HG03045 (cell line): ENCODE measurements around the gene ELP5.

Experiments
- ATAC-seq: cut with Tn5 transposase; IDR thresholded peaks from one replicate; pipeline ENCODE4 v1.9.1; 2021; ENCODE audit warnings: mild to moderate bottlenecking, moderate library complexity; ENCODE audit not compliant: unreplicated experiment

The ELP5 gene

DNA sequence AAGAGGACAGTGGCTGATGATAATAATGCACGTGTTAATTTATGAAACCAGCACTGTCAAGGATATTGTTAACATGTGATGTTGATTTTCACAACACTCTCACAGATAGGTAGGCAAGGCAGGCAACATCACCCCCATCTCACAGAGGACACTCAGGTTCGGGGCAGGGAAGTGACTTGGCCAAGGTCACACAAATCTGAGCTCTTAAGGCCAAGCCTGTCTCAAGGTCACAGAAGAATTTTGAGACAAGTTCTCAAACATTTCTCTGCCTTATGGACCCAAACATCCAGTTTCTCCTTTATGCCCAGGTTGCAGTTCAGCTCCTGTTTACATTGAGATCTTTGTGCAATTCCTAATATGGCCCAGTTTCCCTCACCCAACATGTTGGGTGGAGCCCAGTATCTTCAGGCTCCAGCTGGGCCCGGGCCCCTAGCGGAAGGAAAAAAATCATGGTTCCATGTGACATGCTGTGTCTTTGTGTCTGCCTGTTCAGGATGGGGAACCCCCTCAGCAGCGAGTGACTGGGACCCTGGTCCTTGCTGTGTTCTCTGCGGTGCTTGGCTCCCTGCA, 30.8 kb downstream of the ELP5 start:
- no peak for ATAC-seq

DNA sequence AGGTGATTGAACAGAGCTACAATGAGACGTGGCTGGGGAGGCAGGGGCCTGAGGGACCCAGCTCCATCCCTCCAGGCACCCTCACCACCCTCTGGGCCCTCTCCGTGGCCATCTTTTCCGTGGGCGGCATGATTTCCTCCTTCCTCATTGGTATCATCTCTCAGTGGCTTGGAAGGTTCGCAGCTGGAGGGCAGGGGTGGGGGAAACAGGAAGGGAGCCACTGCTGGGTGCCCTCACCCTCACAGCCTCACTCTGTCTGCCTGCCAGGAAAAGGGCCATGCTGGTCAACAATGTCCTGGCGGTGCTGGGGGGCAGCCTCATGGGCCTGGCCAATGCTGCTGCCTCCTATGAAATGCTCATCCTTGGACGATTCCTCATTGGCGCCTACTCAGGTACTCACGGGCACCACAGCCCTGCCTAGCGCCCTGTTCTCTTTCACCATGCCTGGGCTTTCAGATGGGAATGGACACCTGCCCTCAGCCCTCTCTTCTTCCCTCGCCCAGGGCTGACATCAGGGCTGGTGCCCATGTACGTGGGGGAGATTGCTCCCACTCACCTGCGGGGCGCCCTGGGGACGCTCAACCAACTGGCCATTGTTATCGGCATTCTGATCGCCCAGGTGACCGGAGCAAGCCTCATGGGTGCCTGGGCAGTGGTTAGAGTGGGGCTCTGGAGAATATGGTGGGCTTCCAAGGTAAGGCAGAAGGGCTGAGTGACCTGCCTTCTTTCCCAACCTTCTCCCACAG, 31.6 kb downstream of the ELP5 start:
- ATAC-seq = no peak

DNA sequence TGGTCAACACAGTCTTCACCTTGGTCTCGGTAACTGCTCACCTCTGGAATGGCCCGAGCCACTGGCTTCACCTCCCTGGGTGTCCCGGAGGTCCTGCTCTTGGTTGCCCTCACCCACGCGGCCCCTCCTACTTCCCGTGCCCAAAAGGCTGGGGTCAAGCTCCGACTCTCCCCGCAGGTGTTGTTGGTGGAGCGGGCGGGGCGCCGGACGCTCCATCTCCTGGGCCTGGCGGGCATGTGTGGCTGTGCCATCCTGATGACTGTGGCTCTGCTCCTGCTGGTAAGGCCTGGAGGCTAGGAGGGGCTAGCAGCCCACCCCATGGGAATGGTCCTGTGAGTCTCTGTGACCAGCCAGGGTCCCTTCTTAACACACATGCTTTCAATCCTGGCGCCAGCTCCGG, 32.9 kb downstream of the ELP5 start:
- no peak for ATAC-seq

DNA sequence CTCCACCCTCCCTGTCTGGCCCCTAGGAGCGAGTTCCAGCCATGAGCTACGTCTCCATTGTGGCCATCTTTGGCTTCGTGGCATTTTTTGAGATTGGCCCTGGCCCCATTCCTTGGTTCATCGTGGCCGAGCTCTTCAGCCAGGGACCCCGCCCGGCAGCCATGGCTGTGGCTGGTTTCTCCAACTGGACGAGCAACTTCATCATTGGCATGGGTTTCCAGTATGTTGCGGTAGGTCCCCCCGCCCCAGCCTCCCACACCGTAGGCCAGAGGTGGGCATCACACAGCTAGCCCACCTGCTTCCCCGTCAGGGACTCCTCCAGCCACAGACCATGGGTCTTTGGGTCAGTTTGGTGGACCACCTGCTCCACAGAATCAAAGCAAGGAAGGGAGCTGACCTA, 33.7 kb downstream of the ELP5 start:
- no peak for ATAC-seq

DNA sequence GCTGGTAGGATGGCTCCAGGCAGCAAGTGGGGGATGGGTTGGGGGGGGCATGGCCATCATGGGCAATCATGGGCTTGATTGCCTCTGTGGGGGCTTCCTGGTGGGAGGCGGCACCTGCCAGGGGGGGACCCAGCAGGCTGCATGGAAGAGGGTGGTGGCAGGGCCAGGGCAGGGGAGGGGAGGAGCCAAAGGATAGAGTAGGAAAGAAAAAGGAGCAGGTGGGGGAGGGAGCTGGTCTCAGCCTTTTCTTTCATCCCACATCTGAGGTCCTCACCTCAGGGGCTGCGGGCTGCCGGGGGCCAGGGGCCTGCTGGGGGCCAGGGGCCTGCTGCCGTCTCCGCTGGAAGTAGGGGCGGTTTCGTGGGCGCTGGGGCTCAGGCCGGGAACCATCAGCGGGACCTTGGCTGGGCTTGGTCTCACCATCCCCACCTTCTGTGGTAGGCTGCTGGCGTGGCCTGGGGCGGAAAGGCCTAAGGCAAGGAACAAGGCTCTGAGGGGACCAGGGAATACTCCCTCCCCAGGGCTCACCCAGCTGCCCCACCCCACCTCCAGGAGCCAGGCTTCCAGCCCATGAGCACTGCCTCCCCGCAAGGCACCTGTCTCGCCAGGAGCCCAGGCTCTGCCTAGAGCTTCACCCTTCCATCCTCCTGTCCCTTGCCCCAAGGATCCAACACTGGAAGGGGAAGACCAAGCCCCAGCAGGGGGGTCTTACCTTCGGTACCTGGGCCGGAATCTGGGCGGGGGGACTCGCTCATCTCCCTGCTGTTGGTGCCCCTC, 37.4 kb downstream of the ELP5 start:
- ATAC-seq = no peak

DNA sequence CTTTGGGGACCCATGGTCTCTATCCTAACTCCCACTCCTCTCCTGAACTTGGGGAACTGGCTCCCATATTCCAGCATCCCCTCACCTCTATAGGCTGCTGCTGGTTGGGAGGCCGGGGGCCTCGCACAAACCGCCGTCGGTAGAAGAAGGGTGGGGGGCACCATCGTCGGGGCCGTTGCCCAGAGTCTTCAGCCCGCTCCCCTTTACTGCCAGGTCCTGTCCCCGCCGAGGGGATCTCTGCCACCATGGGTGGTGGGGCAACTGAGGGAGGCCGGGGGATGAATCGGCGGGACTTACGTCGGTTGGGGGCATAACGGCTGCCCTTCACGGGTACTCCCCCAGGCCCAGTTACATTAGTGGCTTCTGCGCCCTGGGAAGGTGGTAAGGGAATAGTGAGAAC, 38.2 kb downstream of the ELP5 start:
- no peak for ATAC-seq

DNA sequence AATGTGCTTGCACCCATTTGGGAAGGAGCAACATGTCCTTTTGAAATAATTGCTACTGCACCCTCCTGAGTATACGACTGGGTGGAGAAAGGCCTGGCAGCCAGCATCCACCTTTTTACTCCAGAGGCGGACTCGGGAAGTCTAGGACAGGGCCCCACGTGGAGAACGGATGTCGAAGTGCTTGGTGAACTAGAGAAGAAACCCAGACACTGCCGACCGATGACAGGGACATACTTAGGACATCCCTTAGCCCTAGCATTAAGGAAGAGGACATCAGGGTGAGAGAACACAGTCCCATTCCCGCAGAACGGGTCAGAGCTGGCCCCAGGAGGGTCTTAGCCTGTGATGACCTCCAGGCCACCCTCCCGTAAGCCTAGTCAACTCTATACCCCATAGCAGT, 38.7 kb downstream of the ELP5 start:
- no peak for ATAC-seq

DNA sequence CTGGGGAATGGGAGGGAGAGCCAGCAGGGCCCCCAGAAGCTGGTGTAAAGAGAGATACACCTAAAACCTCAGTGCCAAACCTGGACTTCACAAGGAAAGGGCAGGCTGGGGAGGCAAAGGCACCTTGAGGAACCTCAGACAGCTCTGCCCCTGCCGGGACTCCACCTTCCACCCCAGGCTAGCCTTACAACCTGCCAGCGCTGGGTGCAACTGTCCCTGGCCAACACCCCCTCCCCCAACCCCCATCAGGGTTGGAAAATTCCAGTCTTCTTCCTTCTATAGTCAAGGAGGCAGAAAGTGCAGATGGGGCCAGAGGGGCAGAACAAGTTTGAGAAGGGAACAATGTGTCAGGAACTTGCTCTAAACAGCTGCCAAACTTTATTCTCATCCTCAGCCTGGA, 40.2 kb downstream of the ELP5 start:
- ATAC-seq = no peak

DNA sequence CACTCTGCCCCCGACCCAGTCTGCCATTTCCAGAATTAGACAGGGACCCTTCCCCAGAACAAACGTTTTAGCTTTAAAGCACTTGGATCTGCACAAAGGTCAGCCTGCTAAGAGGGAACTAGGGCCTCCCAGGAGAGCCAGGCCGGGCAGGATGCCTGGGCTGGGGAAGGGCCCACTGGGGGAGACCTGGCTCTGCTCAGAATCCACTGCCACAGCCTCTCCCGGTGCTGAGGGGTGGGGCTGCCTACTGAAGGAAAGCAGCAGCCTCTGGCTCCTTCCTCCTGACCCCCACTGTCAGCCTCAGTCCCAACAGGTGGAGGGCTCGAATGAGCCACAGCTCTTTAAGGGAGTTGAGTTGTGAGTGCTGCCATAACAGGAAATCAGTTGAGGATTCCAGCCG, 40.7 kb downstream of the ELP5 start:
- no peak for ATAC-seq

DNA sequence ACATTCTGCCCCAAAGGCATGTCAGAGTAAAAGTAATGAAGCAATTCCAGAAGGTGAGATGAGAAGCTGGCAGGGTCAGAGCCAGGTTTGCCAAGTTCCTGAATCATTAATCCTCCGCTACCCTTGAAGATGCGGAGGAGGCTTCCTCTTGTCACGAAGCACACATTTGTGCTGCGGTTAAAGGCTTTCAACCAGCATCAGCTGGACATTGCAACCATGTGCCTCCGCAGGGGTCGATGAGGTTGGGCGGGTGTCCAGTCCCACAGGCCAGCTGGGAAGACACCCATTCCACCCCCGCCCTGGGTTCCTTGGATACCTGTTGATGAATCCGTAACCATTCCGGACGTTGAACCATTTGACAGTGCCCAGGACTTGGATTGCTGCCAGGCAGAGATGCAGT, 41.1 kb downstream of the ELP5 start:
- ATAC-seq = no peak

DNA sequence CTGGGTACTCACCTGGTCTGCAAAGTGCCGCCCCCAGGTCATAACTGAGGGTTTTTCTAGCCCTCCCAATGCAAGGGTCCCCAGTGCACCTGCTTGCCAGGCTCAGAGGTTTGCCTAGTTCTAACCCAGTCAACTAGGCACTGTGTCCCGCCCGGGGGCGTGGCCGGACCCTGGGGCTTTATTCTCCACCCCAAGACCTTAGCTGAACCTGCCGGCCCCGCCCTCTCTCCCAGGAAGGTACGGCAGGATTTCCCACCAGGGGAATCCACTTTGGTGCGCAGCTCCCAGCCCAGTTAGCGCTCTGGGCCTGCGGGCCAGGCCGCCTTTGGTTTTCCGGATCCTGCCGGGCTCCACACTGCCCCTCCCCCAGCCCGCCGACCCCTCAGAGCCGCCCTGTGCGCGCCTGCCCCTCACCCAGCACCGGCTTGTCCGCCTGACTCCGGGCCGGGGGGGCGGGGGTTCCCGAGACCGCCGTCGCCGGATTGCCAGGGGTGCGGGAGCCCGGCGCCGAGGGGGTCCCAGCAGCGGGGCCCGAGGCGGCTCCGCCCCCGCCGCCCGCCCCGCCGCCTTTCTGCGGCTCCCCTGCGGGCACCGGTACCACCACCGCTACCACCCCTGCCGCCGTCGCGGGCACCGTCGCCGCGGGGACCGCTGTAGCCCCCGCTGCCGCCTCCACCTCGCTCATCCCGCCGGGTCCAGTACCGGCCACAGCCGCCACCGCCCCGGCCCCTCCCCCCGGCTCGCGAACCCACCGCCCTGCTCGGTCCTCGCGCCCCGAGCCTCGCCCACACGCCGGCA, 42.0 kb downstream of the ELP5 start:
- no peak for ATAC-seq

DNA sequence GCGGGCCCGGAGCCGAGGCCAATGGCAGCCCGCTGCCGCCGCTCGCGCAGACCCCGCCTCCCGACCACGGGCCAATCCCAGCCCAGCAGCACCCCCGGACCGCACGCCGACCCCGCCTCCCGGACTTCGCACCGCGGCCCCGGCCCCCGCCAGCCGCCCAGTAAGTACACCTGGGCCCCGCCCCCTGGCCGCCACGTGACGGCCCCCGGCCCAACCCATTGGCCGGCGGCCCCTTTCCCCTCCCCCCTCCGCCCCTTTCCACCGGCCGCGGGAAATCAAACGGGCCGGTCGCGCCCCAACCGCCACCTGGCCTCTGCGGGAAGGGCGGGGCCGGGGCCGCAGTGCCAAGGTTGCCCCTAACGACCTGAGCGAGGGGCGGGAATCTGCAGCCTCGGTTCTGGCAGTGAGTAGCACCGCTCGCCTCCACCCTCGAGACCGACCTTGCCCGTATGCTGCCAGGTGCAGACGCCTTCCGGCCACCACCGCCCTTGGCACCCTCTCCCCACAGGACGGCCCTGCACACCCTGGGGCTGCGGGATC, 42.7 kb downstream of the ELP5 start, which contains the start of gene YBX2:
Gene YBX2, minus strand, starts transcription at position 26 of the 540 bp plus-strand sequence. CDS start 139 bp downstream, outside the sequence.
- ATAC-seq = peak; percentile 57

DNA sequence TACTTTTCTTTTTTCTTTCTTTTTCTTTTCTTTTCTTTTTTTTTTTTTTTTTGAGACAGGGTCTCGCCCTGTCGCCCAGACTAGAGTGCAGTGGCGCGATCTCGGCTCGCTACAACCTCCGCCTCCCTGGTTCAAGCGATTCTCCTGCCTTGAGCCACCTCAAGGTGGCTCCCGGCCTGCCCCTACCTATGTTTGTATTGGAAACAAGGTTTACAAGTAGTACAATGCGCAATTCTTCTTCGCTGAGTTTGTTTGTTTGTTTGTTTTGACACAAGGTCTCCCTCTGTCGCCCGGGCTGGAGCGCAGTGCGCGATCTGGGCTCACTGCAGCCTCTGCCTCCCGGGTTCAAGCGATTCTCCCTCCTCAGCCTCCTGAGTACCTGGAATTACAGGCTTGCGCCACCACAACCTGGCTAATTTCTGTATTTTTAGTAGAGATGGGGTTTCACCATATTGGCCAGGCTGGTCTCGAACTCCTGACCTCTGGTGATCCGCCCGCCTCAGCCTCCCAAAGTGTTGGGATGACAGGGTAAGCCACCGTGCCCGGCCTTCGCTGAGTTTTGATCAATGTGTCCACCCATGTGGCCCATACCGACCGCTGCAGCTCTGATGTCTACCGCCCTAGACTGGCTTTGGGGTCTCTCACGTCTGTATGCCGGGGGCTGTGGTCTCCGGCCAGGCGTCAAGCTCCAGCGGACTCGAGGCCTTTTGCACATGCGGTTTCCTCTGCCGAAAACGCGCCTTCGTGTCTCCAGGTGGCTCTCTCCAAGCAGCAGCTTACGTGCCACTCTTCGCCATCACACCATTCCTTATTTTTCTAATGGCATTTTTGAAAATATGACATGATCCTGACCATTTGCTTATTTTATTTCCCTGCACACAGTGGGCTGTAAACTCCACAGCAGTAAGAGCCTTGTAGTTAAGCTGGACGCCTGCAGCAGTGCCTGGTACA, 43.5 kb downstream of the ELP5 start:
- ATAC-seq = no peak

DNA sequence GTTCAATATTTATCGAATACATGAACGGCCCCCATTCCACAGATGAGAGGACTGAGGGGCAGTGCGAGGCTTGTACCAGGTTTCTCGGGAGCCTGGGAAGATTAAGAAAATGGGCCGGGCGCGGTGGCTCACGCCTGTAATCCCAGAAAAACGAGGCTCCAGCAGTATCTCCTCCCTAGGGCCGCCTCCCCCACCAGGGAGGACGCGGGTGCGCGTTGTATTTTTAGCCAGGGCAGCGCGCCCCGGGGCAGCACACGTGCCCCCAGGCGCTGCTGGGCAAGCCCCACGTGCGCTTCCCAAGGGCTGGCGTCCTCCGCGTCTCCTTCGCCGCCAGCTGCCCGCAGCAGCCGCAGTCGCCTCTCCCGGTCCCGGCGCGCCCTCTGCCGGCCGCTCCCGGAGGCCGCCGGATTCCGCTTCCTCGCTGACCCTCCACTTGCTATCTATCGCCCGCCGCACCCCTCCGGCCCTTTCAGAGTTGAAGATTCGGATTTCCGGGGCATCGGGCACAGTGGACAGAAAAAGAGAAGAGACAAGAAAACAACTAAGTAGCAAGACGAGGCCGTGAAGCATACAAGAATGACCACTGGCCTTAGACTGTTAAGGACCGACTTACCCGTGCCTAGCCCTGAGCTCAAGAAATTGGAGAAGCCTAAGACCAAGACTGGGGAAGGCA, 44.3 kb downstream of the ELP5 start:
- ATAC-seq = no peak

DNA sequence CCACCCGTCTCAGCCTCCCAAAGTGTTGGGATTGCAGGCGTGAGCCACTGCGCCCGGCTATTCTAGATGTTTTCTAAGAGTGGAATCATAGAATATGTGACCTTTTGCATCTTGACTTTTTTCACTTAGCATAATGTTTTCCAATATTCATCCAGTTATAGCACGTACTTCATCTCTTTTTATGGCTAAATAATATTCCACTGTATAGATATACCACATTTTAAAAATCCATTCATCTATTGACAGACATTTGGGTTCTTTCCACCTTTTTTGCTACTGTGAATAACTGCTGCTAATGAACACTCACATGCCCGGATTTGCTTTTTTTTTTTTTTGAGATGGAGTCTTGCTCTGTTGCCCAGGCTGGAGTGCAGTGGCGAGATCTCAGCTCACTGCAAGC, 52.2 kb downstream of the ELP5 start:
- ATAC-seq = no peak

DNA sequence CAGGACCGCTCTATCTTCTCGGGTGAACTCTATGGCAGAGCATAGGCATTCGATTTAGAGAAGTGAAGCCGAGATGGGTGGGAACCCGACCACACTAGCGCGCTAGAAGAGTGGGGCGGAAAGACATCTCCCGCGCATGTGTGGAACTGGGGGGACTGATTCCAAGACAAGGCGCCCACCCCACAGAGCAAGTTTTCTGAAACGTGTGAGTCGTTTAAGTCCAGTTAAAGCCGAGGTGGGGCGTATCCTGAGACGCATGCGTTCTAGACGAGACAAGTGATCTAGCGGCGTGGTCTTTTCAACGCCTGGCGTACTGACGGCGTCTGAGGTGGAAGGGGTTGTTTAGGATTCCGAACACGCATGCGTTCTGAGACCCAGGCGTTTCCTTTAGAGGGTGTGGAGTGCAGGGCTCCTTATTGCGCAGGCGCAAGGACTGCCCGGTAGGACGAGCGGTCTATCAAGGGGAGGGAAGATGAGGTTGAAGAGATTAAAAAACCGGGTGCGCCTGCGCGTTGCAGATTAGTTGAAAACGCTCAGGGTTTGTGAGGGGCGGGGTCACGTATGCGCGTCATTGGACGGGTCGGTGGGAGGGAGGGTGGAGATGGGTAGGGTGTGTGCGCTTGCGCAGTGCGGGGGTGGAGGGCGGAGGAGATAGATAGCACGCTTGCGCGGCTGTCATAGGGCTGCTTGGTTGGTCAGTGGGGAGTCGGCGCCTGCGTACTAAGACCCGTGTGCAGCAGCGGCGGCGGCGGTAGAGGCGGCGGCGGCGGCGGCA, 55.1 kb downstream of the ELP5 start, which contains the start of gene EIF5A:
Gene EIF5A, plus strand, starts transcription at position 718 of the 775 bp plus-strand sequence. CDS start 2,008 bp downstream, outside the sequence.
- ATAC-seq = peak; percentile 64

DNA sequence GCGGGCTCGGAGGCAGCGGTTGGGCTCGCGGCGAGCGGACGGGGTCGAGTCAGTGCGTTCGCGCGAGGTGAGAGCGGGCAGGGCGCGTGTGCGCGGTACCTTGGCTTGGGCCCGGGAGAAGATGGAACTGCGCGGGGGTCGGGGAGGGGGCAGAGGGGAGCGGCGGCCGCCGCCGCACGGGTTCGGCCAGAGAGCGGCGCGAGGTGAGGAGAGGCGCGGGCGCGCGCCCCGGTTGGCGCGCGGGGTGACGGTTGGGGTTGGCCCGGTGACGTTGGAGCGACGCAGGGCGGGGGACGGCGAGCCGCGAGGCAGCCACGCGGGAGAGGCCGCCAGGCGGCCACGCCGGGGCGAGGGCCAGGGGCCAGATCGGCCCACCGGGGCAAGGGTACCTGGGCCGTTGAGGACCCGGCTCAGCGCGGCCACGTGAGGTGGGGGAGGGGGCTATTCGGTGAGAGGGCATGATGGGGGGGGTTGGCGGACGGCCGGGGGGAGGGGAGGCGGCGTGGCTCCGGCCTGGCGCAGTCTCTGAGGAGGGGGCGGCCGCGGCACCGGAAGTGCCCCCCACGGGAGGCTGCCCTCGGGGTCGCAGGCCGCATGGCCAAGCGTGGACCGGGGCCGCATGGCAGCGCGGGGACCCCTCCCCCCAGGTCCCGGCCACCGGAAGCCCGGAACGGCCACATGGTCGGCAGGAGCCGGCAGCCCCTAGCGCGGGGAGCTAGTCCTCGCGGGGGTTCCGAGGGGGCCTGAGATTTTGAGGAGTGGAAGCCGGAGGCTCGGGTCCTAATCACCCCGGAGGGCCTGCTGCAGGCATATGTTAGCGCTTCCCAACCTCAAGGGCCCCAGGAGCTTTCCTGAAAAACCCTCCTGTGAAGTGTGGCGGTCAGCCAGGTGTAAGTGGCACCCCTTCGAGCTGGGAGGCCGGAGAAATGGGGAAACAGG, 55.9 kb downstream of the ELP5 start:
- peak; percentile 6 for ATAC-seq
